Mesenchymal stem cell (in vitro differentiated cells and primary cell): ENCODE data around the gene BAG2.

Experiments used
- DNase-seq: peaks from one replicate; pipeline ENCODE4 v3.0.0-alpha.2; 2013
- H2AFZ ChIP-seq: one replicate; pipeline ENCODE4 v1.6.1; 2013; ENCODE audit warnings: low read depth, mild to moderate bottlenecking, control low read depth, inconsistent platforms, low read length, moderate library complexity
- H2AK5ac ChIP-seq: 2 replicates; pipeline ENCODE4 v1.6.1; 2013; ENCODE audit warnings: low read length, moderate library complexity, mild to moderate bottlenecking, inconsistent platforms; ENCODE audit not compliant: severe bottlenecking
- H2BK120ac ChIP-seq: one replicate; pipeline ENCODE4 v1.6.1; 2013; ENCODE audit warnings: low read depth, mild to moderate bottlenecking, inconsistent platforms, low read length, moderate library complexity
- H2BK12ac ChIP-seq, 2 experiments: one replicate each; pipeline ENCODE4 v1.6.1; 2013; ENCODE audit warnings: inconsistent platforms in 2 of 2, low read length in 2 of 2, mild to moderate bottlenecking in 2 of 2, moderate library complexity in 2 of 2, control low read depth in 1 of 2
- H2BK15ac ChIP-seq: one replicate; pipeline ENCODE4 v1.6.1; 2013; ENCODE audit warnings: mild to moderate bottlenecking, low read depth, inconsistent platforms; ENCODE audit not compliant: poor library complexity, severe bottlenecking
- H2BK5ac ChIP-seq: 2 replicates; pipeline ENCODE4 v1.6.1; 2013; ENCODE audit warnings: low read depth, mild to moderate bottlenecking, low read length, control low read depth, inconsistent platforms; ENCODE audit not compliant: poor library complexity, severe bottlenecking
- H3K14ac ChIP-seq, 2 experiments: one replicate each; pipeline ENCODE4 v1.6.1; 2013; ENCODE audit warnings: inconsistent platforms in 2 of 2, low read length in 2 of 2, control low read depth in 1 of 2, mild to moderate bottlenecking in 1 of 2, moderate library complexity in 1 of 2
- H3K18ac ChIP-seq, 2 experiments: one replicate each; pipeline ENCODE4 v1.6.1; 2013; ENCODE audit warnings: inconsistent platforms in 2 of 2, low read length in 2 of 2, control low read depth in 1 of 2, low read depth in 1 of 2, mild to moderate bottlenecking in 1 of 2
- H3K23ac ChIP-seq, 2 experiments: one replicate each; pipeline ENCODE4 v1.6.1; 2013; ENCODE audit warnings: inconsistent platforms in 2 of 2, low read length in 2 of 2, mild to moderate bottlenecking in 2 of 2, moderate library complexity in 2 of 2, control low read depth in 1 of 2
- H3K27ac ChIP-seq: 2 replicates; pipeline ENCODE4 v1.5.1; 2013; ENCODE audit warnings: mild to moderate bottlenecking, moderate library complexity, low read length, control low read depth, inconsistent platforms; ENCODE audit not compliant: poor library complexity, severe bottlenecking
- H3K27me3 ChIP-seq, 2 experiments: 2 replicates each; pipeline versions ENCODE4 v1.6.1 to v1.7.0; 2013; ENCODE audit warnings: low read length in 2 of 2, mild to moderate bottlenecking in 2 of 2, moderate library complexity in 2 of 2, control low read depth in 1 of 2, inconsistent platforms in 1 of 2; ENCODE audit not compliant: control insufficient read depth in 1 of 2, insufficient read depth in 1 of 2
- H3K36me3 ChIP-seq, 2 experiments: 2 replicates each; pipeline versions ENCODE4 v1.6.1 to v1.7.0; 2013; ENCODE audit warnings: low read length in 2 of 2, control low read depth in 1 of 2, inconsistent platforms in 1 of 2, low read depth in 1 of 2, mild to moderate bottlenecking in 1 of 2; ENCODE audit not compliant: insufficient read depth in 2 of 2, control insufficient read depth in 1 of 2
- H3K4ac ChIP-seq, 2 experiments: one replicate each; pipeline ENCODE4 v1.6.1; 2013; ENCODE audit warnings: inconsistent platforms in 2 of 2, low read length in 2 of 2, mild to moderate bottlenecking in 2 of 2, moderate library complexity in 2 of 2, control low read depth in 1 of 2, low read depth in 1 of 2
- H3K4me1 ChIP-seq: 2 replicates; pipeline ENCODE4 v1.6.1; 2013; ENCODE audit warnings: low read depth, low read length, control low read depth; ENCODE audit not compliant: control insufficient read depth, insufficient read depth
- H3K4me2 ChIP-seq: 2 replicates; pipeline ENCODE4 v1.6.1; 2013; ENCODE audit warnings: low read length, mild to moderate bottlenecking, inconsistent platforms; ENCODE audit not compliant: poor library complexity, severe bottlenecking
- H3K4me3 ChIP-seq, 2 experiments: 2 replicates each; pipeline versions ENCODE4 v1.5.1 to v1.7.0; 2013; ENCODE audit warnings: low read length in 2 of 2, mild to moderate bottlenecking in 2 of 2, control low read depth in 1 of 2, low read depth in 1 of 2; ENCODE audit not compliant: insufficient read depth in 1 of 2
- H3K79me1 ChIP-seq: replicated peaks from 2 replicates; pipeline ENCODE4 v1.6.1; 2013; ENCODE audit warnings: mild to moderate bottlenecking, control low read depth, low read length, inconsistent platforms; ENCODE audit not compliant: poor library complexity, severe bottlenecking
- H3K9ac ChIP-seq: 2 replicates; pipeline ENCODE4 v1.7.0; 2013; ENCODE audit warnings: mild to moderate bottlenecking, low read length, moderate library complexity
- H3K9me3 ChIP-seq: 2 replicates; pipeline ENCODE4 v1.7.0; 2013; ENCODE audit warnings: mild to moderate bottlenecking, low read length; ENCODE audit not compliant: control insufficient read depth
- H4K8ac ChIP-seq: one replicate; pipeline ENCODE4 v1.6.1; 2013; ENCODE audit warnings: inconsistent platforms, mild to moderate bottlenecking, low read length, moderate library complexity
- H4K91ac ChIP-seq: one replicate; pipeline ENCODE4 v1.6.1; 2013; ENCODE audit warnings: mild to moderate bottlenecking, low read length, inconsistent platforms
- WGBS: methylation state at CpG from one replicate; pipeline ENCODE4 v1.1.7; 2013; ENCODE audit warnings: mixed read lengths; 5-methylcytosine and 5-hydroxymethylcytosine counted together

BAG2 gene

DNA sequence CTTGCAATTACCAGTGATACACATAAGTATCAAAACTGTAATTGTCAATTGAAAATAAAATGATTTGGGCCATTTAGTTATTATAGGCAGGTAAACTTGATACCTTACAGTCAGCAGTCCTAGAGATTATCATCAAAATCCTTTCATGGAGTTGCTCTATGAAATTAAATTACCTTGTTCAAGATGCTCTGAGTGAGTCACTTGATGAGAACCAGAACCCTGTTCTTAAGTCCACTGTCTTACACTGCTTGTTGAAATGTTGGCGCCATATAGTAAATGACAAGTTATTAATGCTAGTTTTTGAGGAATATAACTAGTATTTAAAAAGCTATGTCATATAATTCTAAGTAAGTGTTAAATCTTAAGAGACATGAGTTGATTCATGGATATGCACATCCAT, 37.2 kb upstream of the BAG2 start:
- no peak overlapping the region for H2BK5ac ChIP-seq
- H3K27me3 ChIP-seq: no peaks in the 10 kb centered on the region
- H3K4ac ChIP-seq: no peak overlapping the region
- no peak overlapping the region for H3K9ac ChIP-seq
- no peak overlapping the region for H2BK15ac ChIP-seq
- H3K9me3 ChIP-seq: no peaks in the 10 kb centered on the region
- WGBS: no CpG with 5 or more reads among the region's 1 CpG
- DNase-seq: no peak
- H3K4me1 ChIP-seq: no peaks in the 10 kb centered on the region
- no peak overlapping the region for H2AFZ ChIP-seq
- H3K36me3 ChIP-seq: peaks cover 4 to 66% of the 10 kb centered on the region in 2 experiments
- H3K23ac ChIP-seq: no peak overlapping the region
- no peak overlapping the region for H3K4me3 ChIP-seq
- no peak overlapping the region for H4K91ac ChIP-seq
- H2BK120ac ChIP-seq: no peak overlapping the region
- no peak overlapping the region for H4K8ac ChIP-seq
- H3K27ac ChIP-seq: no peak overlapping the region
- no peak overlapping the region for H3K14ac ChIP-seq
- H2AK5ac ChIP-seq: no peak overlapping the region
- peaks cover 13% of the 10 kb centered on the region for H3K79me1 ChIP-seq
- H2BK12ac ChIP-seq: no peak overlapping the region
- no peak overlapping the region for H3K4me2 ChIP-seq
- H3K18ac ChIP-seq: no peak overlapping the region

DNA sequence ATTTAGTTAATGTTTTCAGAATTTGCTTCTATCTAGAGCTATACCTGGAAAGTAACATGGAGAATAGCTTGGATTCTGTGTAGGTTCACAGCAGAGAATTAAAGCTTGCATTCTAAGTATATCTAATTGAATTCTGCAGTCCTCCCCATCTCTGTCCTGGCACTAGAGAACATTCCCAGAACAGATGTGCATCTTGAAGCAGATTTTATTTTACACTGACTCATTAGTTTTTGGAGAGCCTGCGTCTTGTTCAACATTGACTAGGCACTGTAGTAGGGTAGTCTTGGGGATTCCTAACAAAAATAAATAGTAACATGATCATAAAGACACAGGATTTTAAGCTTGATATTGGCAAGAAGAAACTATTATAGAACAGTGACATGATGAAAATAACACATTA, 36.2 kb upstream of the BAG2 start:
- no peak for DNase-seq
- H2BK15ac ChIP-seq: no peak overlapping the region
- no peak overlapping the region for H2AK5ac ChIP-seq
- H3K27me3 ChIP-seq: no peaks in the 10 kb centered on the region
- no peak overlapping the region for H2BK5ac ChIP-seq
- H3K23ac ChIP-seq: no peak overlapping the region
- H3K4me3 ChIP-seq: peak overlapping the region in 1 of 2 experiments; percentile 10
- H4K8ac ChIP-seq: no peak overlapping the region
- no peak overlapping the region for H2AFZ ChIP-seq
- no CpG with 5 or more reads among the region's 1 CpG for WGBS
- peaks cover 13% of the 10 kb centered on the region for H3K79me1 ChIP-seq
- no peak overlapping the region for H3K14ac ChIP-seq
- no peak overlapping the region for H3K4me2 ChIP-seq
- no peak overlapping the region for H4K91ac ChIP-seq
- no peaks in the 10 kb centered on the region for H3K4me1 ChIP-seq
- no peak overlapping the region for H3K4ac ChIP-seq
- no peak overlapping the region for H3K27ac ChIP-seq
- H3K36me3 ChIP-seq: peaks cover 4 to 70% of the 10 kb centered on the region in 2 experiments
- H3K18ac ChIP-seq: no peak overlapping the region
- H3K9me3 ChIP-seq: no peaks in the 10 kb centered on the region
- no peak overlapping the region for H2BK12ac ChIP-seq
- H2BK120ac ChIP-seq: no peak overlapping the region
- H3K9ac ChIP-seq: peak overlapping the region; percentile 16

DNA sequence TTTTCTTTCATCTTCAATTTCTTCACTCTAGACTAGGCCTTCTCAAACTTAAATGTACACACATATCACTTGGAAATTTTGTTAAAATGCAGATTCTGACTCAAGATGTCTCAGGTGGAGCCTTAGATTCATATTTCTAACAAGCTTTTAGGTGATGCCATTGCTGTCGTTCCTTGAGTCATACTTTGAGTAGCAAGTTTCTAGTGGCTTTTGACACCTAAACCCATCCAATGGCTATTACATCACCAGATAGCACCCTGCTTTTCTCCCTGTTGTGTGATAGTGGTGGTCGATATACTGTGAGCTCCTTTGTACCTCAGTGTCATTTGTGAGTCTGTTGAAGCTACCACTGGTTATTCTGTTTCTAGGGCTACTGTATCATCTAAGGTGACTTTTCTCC, 34.8 kb upstream of the BAG2 start:
- H3K4ac ChIP-seq: no peak overlapping the region
- WGBS: 80% methylated on average over 1 of the region's 2 CpGs
- no peak overlapping the region for H4K8ac ChIP-seq
- H2BK5ac ChIP-seq: no peak overlapping the region
- H3K79me1 ChIP-seq: peaks cover 13% of the 10 kb centered on the region
- no peak overlapping the region for H3K23ac ChIP-seq
- H2AK5ac ChIP-seq: no peak overlapping the region
- no peak overlapping the region for H2AFZ ChIP-seq
- DNase-seq: no peak
- H4K91ac ChIP-seq: no peak overlapping the region
- H3K27ac ChIP-seq: no peak overlapping the region
- no peak overlapping the region for H2BK15ac ChIP-seq
- H3K14ac ChIP-seq: no peak overlapping the region
- H2BK120ac ChIP-seq: no peak overlapping the region
- H3K4me1 ChIP-seq: no peaks in the 10 kb centered on the region
- H3K9me3 ChIP-seq: no peaks in the 10 kb centered on the region
- H3K4me3 ChIP-seq: no peak overlapping the region
- no peak overlapping the region for H3K18ac ChIP-seq
- no peaks in the 10 kb centered on the region for H3K27me3 ChIP-seq
- no peak overlapping the region for H2BK12ac ChIP-seq
- no peak overlapping the region for H3K4me2 ChIP-seq
- H3K36me3 ChIP-seq: peaks cover 7 to 79% of the 10 kb centered on the region in 2 experiments
- no peak overlapping the region for H3K9ac ChIP-seq

DNA sequence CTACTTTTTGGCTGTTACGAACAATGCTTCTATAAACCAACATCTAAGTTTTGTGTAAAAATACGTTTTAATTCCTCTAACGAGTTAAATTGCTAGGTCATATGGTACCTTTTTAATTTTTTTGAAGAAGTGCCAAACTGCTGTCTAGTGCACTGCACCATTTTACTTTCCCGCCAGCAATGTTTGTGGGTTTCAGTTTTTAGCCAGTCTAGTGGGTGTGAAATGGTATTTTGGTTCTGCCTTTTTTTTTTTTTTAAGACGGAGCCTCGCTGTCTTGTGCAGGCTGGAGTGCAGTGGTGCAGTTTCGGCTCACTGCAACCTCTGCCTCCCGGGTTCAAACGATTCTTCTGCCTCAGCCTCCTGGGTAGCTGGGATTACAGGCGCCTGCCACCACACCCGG, 34.1 kb upstream of the BAG2 start:
- Histone ChIP-seq H3K4me1 (no peaks in the 10 kb centered on the region), H2BK5ac (no peak overlapping the region), H2BK120ac (no peak overlapping the region), H3K27ac (no peak overlapping the region), H3K4me3 (no peak overlapping the region), H3K23ac (no peak overlapping the region), H3K27me3 (no peaks in the 10 kb centered on the region), H2BK15ac (no peak overlapping the region), H4K8ac (no peak overlapping the region), H4K91ac (no peak overlapping the region), H3K36me3 (peaks cover 7 to 80% of the 10 kb centered on the region in 2 experiments), H3K18ac (no peak overlapping the region), H3K9ac (no peak overlapping the region), H3K4ac (no peak overlapping the region), H3K79me1 (peaks cover 10% of the 10 kb centered on the region), H2BK12ac (no peak overlapping the region), H2AK5ac (no peak overlapping the region), H2AFZ (no peak overlapping the region), H3K4me2 (no peak overlapping the region), H3K9me3 (no peaks in the 10 kb centered on the region), H3K14ac (no peak overlapping the region)
- WGBS: 96% methylated on average over 11 of the region's 11 CpGs
- no peak for DNase-seq
